Measurements from ENCODE around the gene LEPR. TPM values are rescaled to one million over a fixed set of nuclear protein-coding genes. Genes with fewer than 3 reads are reported as not detected.
A peak's percentile ranks its signal among the peaks of the same experiment; 100 is the strongest.

Gene LEPR
- total and polyA plus RNA-seq, 2 donors (not counting 3 experiments of a cell fraction or from before 2014, with no cell fraction given), result 11.1 to 18.7 TPM

DNA sequence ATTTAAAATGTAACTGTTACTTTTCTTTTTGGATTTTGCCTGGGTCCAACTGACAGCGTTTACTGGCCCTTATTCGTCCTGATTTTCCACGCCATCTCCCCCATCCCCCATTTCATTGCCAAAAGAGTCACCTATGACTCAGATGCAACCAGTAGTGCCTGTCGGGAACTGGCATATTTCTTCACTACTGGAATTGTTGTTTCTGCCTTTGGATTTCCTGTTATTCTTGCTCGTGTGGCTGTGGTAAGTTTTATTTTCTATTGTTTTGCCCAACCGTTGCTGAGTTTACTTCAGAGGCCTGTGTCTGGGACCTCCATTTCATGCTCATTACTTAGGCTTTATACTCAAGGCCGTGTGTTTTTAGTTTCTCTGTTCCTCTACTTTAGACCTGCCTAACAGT is 9.3 kb downstream of the LEPR start:
- intact Hi-C loops (cut with micrococcal nuclease) (loop anchor here (1.0 to 10.0 kb wide), 12 partner anchors 10 to 1135 kb away; partner anchors contain the start of genes LEPR, LEPROT and PDE4B), dilution Hi-C loops (cut with MboI; ENCODE audit: extremely low pct_ligation_motif_present, low sequenced_read_pairs) (no loop called here)
- Histone ChIP-seq H4K20me1 (replicated peaks; ENCODE audit: control insufficient read depth, extremely low read depth, insufficient read depth, low read length) (no peaks in the 10 kb centered on the region), H3K4me2 (ENCODE audit: insufficient read depth, low read length) (peak overlapping the region; percentile 60), H3K79me2 (ENCODE audit: control insufficient read depth, insufficient read depth, low read length) (peaks cover 23% of the 10 kb centered on the region), H3K36me3 (ENCODE audit: control insufficient read depth in 2 of 2, extremely low read depth in 1 of 2, insufficient read depth in 2 of 2, low read length in 2 of 2) (peaks cover 7 to 27% of the 10 kb centered on the region in 2 experiments), H3K9me3 (replicated peaks; ENCODE audit: control insufficient read depth, insufficient read depth, low read length) (no peaks in the 10 kb centered on the region), H3K9ac (replicated peaks; ENCODE audit: extremely low read depth, insufficient read depth, low read length) (peak overlapping the region; percentile 87), H3K27ac (ENCODE audit: insufficient read depth, low read depth, low read length) (peak overlapping the region; percentile 97), H2AFZ (ENCODE audit: low read depth, low read length) (no peak overlapping the region), H3K9me1 (replicated peaks; ENCODE audit: control insufficient read depth, extremely low read depth, insufficient read depth, low read length) (no peaks in the 10 kb centered on the region), H3K4me1 (ENCODE audit: control insufficient read depth, extremely low read depth, insufficient read depth, low read length) (peaks cover 47% of the 10 kb centered on the region), H3K27me3 (ENCODE audit: control insufficient read depth in 2 of 2, insufficient read depth in 2 of 2, low read length in 2 of 2) (no peaks in the 10 kb centered on the region), H3K4me3 (replicated peaks in 1 of 3; ENCODE audit: insufficient read depth in 1 of 3, low read depth in 1 of 3, low read length in 3 of 3) (peak overlapping the region in 1 of 3 experiments; percentile 39)
- ChIA-PET POLR2A (interaction anchor here (1.8 kb wide), 1 partner anchor 10 kb away, joined by 6 read pairs; the partner anchor contains the start of genes LEPR and LEPROT), CTCF (interaction anchor here (0.7 to 7.7 kb wide), 11 partner anchors 8 to 258 kb away, joined by 3 to 104 read pairs (median 14); partner anchors contain the start of genes LEPR and LEPROT)
- TF ChIP-seq EZH2 (IDR thresholded peaks at IDR 0.05; ENCODE audit: borderline replicate concordance, low read depth, low read length, severe bottlenecking), result no peak
- TF ChIP-seq, protein P1, sequence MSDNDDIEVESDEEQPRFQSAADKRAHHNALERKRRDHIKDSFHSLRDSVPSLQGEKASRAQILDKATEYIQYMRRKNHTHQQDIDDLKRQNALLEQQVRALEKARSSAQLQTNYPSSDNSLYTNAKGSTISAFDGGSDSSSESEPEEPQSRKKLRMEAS (IDR thresholded peaks at IDR 0.05; ENCODE audit: insufficient read depth, insufficient read length), result no peak
- no peak for TF ChIP-seq CTCF (IDR thresholded peaks at IDR 0.05; ENCODE audit: extremely low read depth in 1 of 2, insufficient read depth in 1 of 2, low read depth in 1 of 2, low read length in 2 of 2)
- TF ChIP-seq JUN (IDR thresholded peaks at IDR 0.05; ENCODE audit: borderline replicate concordance, insufficient read depth, insufficient read length, low read depth), result peak; percentile 98
- TF ChIP-seq FOS (IDR thresholded peaks at IDR 0.05; ENCODE audit: borderline replicate concordance, insufficient read depth, low read length), result peak; percentile 98
- peak; percentile 28 for TF ChIP-seq MYC (IDR thresholded peaks at IDR 0.05; ENCODE audit: low read depth, low read length)
- TF ChIP-seq POLR2A (IDR thresholded peaks at IDR 0.05; ENCODE audit: low read depth, low read length), result peak; percentile 78
- TF ChIP-seq GATA2 (IDR thresholded peaks at IDR 0.05; ENCODE audit: insufficient read depth, insufficient read length, low read depth, low read length), result peak; percentile 39
- TF ChIP-seq POLR2AphosphoS5 (IDR thresholded peaks at IDR 0.05; ENCODE audit: insufficient read depth, low read depth, low read length), result peak; percentile 85
- peak; percentile 96 for DNase-seq (ENCODE audit: low read depth, low spot score)
- FAIRE-seq, result peak; percentile 91
- BruUV-seq (replicated peaks), result no TSS peak
